CD4-positive, alpha-beta T cell treated with Interleukin-4 for 1 hour (primary cell): ENCODE data around the gene CIBAR2.
A peak's percentile ranks its signal among the peaks of the same experiment; 100 is the strongest.
"Not testable (repeated sequence)": the region's sequence is repeated elsewhere in the genome, so short reads cannot be mapped to it uniquely, and the experiment has no call there.

ENCODE experiments used
- DNase-seq, 2 donors: peaks; one replicate each; pipeline ENCODE4 v3.0.0-alpha.2; 2020 to 2022

CIBAR2 gene

GRCh38 chr16:85127379-85127723, 15.1 kb upstream of the CIBAR2 start:
- DNase-seq: no peak

DNA sequence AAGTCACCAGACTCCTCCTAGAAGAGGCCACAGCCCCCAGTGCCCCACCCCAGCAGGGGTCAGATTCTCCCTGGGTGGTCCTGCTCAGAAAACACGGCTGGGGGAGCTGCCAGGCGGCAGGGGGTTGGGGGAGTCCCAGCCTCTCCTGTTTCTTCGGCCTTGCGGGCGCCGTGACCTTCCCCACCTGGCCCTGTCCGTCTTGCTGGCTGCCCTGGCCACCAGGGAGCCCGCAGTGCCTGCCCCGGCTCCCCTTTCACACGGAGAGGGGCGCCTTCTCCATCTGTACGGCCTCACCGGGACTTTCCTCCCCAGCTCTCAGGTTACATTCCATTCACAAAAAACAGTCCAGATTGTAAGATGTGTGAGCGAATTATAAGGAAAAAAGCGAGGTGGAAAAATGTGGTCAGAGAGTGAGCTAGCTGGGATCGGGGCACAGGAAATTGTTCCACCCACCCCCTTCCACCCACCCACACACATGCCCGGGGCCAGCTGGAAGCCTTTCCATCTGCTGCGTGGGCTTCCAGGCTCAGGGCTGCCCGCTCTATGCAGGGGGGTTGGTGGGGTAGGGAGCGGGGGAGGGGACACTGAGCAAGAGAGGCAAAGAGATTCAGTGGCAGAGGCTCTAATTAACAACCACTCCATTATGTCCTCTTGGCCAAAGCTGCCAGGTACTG, 14.6 kb upstream of the CIBAR2 start:
- no peak for DNase-seq

DNA sequence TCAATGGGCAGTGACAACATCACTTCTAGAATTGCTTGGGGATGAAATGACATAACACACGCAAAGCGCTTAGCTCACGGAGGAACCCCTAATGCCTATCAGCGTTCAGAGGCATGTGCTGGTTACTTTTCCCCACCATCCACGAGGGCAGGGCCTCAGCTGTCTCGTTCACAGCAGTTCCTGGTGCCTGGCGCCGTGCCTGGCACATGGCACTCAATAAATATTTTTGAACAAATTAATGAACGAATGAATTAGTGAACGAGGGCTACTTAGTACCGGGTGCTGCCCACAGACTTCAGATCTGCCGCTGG, 14.1 kb upstream of the CIBAR2 start:
- no peak for DNase-seq

DNA sequence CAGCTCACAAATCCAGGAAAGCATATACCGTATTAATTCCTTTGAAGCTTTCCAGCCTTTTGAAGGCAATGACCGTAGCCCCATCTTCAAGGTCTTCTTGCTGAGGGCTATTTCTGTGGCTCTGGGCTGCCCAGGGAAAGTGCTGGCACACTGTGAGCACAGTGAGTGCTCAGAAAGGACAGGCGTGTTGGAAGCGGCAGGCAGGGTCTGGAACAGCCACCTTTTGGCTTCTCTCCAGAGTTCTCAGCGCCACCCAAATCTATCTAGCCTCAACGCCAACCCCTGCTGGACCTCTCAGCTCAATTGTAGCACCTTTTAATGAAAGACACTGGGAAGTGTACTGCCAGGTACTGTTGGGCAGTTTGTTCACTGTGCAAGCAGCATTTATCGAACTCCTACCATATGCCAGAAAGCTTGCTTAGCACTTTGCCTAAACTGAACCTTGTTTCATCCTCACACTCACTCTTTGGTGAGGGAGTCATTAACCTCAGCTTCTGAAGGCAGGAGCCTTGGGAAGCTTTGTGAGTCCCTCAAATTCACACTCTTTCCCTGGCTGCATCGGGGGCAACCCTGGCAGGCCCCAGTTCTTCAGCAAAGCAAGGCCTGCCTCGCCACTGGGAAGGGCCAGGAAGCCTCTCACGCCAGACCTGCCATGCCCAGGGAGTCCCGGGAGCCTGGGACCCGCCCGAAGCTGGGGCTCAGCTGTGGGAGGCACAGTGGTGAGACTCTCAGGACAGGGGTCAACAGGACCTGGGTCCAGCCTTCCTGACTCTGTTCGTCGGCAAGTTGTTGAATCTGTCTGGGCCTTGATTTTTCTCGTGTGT, 13.5 kb upstream of the CIBAR2 start:
- no peak for DNase-seq

GRCh38 chr16:85124636-85125346, 12.5 kb upstream of the CIBAR2 start:
- DNase-seq: no peak

DNA sequence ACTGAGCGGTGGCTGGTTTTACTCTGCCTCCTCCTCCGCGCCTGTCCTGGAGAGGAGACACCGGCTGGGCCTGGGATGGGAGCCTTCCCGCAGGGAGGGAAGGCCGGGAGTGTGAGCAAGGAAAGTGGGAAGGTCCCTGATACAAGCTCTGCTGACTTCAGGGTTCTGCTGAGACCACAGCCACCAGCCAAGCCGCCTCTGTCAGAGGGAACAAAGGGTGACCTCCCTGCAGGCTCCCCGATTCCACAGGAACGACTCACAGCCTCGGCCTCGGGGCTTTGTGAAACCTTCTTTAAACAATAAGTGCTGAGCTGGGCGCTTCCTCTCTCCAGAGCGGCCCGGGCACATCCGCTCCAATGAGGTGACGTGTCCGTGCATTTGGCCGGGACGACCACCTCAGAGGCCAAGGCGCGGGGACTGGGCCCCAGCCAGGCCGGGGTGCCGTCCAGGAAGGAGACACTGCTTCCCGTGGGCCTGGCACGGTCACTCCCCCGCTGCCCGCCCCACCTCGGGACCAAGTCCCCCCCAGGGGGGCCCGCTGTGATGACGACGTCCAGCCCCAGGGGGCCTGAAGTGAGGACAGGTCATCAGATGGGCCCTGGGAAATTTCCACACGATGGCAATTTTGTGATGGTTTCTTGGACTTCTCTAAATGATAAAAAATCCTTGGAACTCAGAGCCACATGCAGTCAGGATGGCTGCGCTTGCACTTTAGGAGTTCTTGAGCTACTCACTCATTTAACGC, 11.8 kb upstream of the CIBAR2 start:
- DNase-seq: no peak

GRCh38 chr16:85123441-85123840, 11.2 kb upstream of the CIBAR2 start:
- not testable (repeated sequence) for DNase-seq

DNA sequence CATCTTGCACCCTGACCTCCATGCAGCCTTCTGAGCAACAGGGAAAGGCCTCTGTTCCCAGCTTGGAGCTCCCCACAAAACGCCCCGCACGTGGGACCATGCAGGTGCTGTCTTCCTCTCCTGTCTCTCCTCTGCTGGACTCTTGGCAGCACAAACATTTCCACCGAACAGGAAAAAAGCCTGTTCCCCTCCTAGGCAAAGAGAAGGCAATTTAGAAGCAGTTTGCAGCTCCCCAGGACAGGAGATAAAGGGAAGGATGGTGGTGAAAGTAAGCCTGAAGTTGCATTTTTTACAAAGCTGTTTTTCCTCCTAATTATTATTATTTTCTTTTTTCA, 7.7 kb upstream of the CIBAR2 start:
- DNase-seq: no peak

GRCh38 chr16:85117418-85117817, 5.1 kb upstream of the CIBAR2 start:
- no peak for DNase-seq

DNA sequence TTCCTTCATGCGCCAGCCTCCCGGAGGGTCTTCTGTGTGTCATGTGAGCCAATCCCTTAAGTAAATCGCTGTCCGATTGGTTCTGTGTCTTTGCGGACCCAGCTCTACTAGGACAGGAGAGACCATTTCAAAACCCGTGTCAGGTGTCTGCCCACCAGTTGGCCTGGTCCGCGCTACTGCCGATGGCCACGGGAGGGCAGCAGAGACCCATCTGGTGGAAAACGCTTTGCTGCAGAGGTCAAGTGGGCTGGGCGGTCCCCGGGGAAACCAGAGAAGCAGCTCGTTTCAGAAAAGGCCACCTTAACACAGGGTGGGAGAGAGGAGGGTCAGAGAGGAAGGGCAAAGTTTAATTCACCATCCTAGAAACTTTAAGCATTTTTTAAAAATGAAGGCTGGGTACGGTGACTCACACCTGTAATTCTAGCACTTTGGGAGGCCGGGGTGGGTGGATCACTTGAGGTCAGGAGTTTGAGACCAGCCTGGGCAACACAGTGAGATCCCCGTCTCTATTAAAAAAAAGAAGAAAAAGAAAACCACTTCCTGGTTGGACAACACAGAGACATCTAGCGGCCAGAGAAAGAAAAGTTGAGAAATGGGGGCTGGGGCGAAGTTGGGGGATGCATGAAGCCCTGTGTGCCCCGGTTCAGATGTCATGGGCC, 2.8 kb upstream of the CIBAR2 start:
- DNase-seq: peak; percentile 79 to 81

DNA sequence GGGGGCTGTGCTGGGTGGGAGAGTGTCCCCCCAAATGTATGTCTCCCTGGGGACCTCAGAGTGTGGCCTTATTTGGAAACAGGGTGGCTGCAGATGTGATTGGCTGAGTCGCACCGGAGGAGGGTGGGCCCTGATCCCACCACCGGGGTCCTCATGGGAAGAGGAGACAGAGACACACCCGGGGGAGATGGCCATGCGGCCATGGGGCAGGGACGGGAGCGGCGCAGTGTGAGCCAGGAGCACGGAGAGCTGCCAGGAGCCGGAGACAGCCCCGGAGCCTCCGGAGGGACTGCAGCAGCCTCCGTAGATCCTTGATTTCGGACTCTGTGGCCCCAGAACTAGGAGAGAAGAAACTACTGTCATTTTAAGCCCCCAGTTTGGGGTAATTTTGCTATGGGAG, 1.6 kb upstream of the CIBAR2 start:
- DNase-seq: no peak

- DNase-seq: no peak
Observed at GRCh38 chr16:85113168-85113733, 979 bp upstream of the CIBAR2 start.

DNA sequence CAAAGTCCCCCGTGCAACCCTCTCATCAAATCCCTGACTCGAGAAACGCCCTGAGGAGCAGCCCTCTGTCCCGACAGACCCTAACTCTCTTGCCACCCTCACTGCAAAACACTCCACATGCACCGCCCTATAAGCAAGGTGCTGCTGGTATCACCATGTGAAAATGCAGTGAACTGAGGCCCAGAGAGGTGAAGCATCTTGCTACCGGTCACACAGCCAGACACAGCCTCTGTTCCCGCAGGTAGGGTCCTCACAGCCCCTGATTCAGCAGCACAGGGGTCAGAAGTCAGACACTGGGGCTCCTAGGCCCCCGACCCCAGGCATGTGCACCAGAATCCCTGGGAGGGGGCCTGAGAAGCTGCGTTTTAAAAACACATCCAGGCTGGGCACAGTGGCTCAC, 1.1 kb downstream of the CIBAR2 start:
- DNase-seq: no peak

DNA sequence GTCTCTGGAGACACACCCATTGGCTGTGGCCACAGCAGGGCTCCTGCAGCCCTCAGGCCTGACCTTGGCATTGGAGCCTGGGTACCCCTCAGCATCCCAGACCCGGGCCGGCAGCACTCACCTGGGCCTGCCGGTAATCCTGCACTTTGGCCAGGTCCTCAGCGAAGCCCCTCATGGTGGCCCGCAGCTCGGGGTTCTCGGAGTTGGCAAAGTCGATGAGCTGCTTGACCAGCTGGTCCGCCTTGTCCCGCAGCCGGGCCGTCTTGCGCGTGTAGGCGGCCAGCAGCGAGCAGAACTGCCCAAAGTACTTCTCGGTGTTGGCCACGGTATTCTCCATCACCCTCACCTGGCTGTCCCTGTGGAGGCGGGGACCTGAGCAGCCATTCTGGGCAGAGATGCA, 2.2 kb downstream of the CIBAR2 start:
- DNase-seq: no peak

DNA sequence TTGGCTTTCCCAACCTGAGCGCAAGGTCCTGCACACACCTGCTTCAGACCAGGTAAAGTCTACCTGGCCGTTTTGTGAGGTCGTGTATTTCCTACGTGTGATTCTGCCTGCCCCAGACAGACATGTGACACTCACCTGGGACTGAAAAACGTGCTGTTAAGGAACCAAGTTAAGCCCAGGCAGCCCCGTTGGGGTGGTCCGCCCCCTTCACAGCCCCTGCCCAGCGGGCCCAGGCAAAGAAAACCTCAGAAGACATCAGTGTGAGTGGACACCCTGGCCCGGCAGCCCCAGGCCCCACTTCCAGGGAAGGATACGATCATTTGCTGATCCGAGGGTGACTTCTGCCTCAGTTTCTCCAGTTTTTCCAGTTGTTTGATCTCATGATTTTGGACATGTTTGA, 4.7 kb downstream of the CIBAR2 start:
- no peak for DNase-seq

GRCh38 chr16:85107083-85107482, 5.2 kb downstream of the CIBAR2 start:
- no peak for DNase-seq

DNA sequence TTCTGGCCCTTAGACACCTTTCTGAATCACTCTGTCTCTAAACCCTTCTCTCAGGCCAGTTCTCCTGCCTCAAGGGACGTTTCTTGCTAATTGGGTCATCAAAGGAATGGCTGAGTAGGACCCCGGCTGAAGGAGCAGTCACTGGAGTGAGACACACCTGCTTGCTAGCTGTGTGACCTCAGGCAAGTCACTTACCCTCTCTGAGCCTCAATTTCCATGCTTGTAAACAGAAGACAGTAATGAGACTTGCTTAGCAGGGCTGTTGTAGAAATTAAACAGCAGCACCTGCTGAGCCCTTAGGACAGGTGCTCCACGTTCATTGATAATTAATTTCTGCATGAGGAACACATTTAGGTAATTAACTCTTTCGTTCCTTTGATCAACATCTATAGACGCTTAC, 6.8 kb downstream of the CIBAR2 start:
- no peak for DNase-seq

GRCh38 chr16:85104821-85105391, 7.4 kb downstream of the CIBAR2 start:
- peak; percentile 43 to 54 for DNase-seq

- DNase-seq: no peak
Observed at GRCh38 chr16:85104147-85104546, 8.1 kb downstream of the CIBAR2 start.

DNA sequence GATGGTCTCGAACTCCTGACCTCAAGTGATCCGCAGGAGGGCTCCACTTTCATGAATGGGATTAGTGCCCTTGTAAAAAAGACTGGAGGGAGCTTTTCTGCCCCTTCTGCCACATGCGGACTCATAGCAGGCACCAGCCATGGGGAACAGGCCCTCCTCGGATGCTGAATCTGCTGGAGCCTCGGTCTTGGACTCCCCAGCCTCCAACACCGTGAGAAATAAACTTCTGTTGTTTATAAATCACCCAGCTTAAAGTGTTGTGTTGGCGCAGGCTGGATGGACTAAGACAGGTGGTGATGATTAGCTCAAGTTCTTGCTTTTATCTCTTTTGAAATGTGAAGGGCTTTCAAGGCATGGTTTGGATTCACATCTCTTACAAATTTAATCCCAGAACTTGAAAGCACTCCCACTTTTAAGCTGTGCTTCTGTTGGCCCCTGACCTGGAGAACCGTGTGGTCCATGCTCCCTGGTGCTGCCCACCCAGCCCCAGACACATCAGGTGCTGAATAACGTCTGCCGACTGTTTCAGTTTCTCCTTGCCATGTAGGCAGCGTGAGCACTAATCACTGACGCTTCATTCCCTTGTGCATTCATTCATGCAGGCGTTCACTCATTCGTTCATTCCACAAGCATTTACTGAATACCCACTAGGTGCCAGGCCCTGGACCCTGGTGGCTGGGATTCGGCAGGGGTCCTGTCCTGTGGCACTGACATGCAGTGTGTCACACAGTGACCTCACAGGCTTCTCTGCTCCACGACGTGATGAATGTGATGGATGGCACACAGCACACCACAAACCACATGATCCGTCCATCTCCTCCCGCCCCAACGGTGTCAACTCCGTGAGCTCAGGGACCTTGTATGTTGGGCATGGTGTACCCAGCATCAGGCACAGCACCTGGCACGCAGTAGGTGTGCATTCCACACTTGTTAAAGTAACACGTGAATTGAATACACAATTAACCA, 8.9 kb downstream of the CIBAR2 start:
- DNase-seq: no peak
